Endometrial microvascular endothelial cells (primary cell): ENCODE data around the gene ITIH3. TPM values are rescaled to one million over a fixed set of nuclear protein-coding genes. Genes with fewer than 3 reads are reported as not detected.

ENCODE experiments used
- in situ Hi-C: cut with HindIII; loops from 2 replicates; pipeline ENCODE4 v1.10.0; 2017; ENCODE audit warnings: low sequenced_read_pairs, low pct_unique_long_range_greater_than_20kb; ENCODE audit errors: inconsistent ontology term
- total RNA-seq: library from RNA; depleted of rRNA; stranded (reverse); fragments of >200 nt; gene quantifications from one replicate; pipeline ENCODE4 v1.2.3, GENCODE V29; 2015; ENCODE audit errors: inconsistent ontology term

ITIH3 gene
- total RNA-seq, 1 donor from 2014 or later = not detected

- in situ Hi-C loops = no loop called here
Measured at GRCh38 chr3:52817860-52818259, 23.3 kb downstream of the ITIH3 start.

- in situ Hi-C loops = no loop called here
Measured at GRCh38 chr3:52819936-52820335, 25.3 kb downstream of the ITIH3 start.

GRCh38 chr3:52820736-52821135 lies 26.1 kb downstream of the ITIH3 start:
- in situ Hi-C loops = no loop called here

- in situ Hi-C loops = no loop called here
Measured at GRCh38 chr3:52822363-52822762, 27.8 kb downstream of the ITIH3 start.

- in situ Hi-C loops = no loop called here
Measured at GRCh38 chr3:52824037-52824436, 29.4 kb downstream of the ITIH3 start.

GRCh38 chr3:52827441-52827840 lies 32.8 kb downstream of the ITIH3 start:
- in situ Hi-C loops = no loop called here

- in situ Hi-C loops = no loop called here
Measured at GRCh38 chr3:52827866-52828376, 33.3 kb downstream of the ITIH3 start.

GRCh38 chr3:52829482-52829881 lies 34.9 kb downstream of the ITIH3 start:
- in situ Hi-C loops = no loop called here

- in situ Hi-C loops = no loop called here
Measured at GRCh38 chr3:52829906-52830463, 35.4 kb downstream of the ITIH3 start.

GRCh38 chr3:52830535-52831258 lies 36.1 kb downstream of the ITIH3 start, which contains the start of gene ITIH4:
ITIH4 (minus strand) TSS chr3:52830672; CDS start chr3:52830642, 30 bp downstream.
- in situ Hi-C loops = no loop called here

- in situ Hi-C loops = no loop called here
Measured at GRCh38 chr3:52831500-52832301, 37.1 kb downstream of the ITIH3 start.

- in situ Hi-C loops = no loop called here
Measured at GRCh38 chr3:52833202-52833601, 38.6 kb downstream of the ITIH3 start.

GRCh38 chr3:52834871-52835501 lies 40.4 kb downstream of the ITIH3 start, which contains the start of gene MUSTN1:
MUSTN1 (minus strand) TSS chr3:52835019; CDS start chr3:52834948, 71 bp downstream.
- in situ Hi-C loops = no loop called here

GRCh38 chr3:52835766-52836470 lies 41.3 kb downstream of the ITIH3 start:
- in situ Hi-C loops = no loop called here

- in situ Hi-C loops = no loop called here
Measured at GRCh38 chr3:52836471-52836845, 41.9 kb downstream of the ITIH3 start.

- in situ Hi-C loops = no loop called here
Measured at GRCh38 chr3:52836986-52837385, 42.4 kb downstream of the ITIH3 start.

GRCh38 chr3:52838561-52839267 lies 44.1 kb downstream of the ITIH3 start:
- in situ Hi-C loops = no loop called here

GRCh38 chr3:52839268-52839575 lies 44.6 kb downstream of the ITIH3 start:
- in situ Hi-C loops = no loop called here
